GM21367 (cell line): ENCODE results near the gene ITGA1.
"Not testable (repeated sequence)": the region's sequence is repeated elsewhere in the genome, so short reads cannot be mapped to it uniquely, and the experiment has no call there.

Experiments used
- ATAC-seq: cut with Tn5 transposase; IDR thresholded peaks from one replicate; pipeline ENCODE4 v1.9.1; 2021; ENCODE audit not compliant: unreplicated experiment

Gene ITGA1

DNA sequence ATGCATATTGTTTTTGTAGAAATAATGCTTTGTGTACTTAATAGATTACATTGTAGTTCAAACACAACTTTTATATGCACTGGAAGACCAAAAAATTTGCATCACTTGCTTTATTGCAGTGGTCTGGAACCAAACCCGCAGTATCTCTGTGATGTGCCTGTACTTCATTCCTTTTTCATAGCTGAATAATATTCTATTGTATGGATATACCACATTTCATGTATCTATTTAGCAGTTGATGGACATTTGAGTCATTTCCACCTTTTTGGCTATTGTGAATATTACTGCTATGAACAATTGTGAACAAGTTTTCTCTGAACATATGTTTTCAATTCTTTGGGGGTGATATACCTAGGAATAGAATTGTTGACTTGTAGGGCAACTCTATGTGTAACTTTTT, 40.1 kb downstream of the ITGA1 start:
- ATAC-seq = no peak

- no peak for ATAC-seq
These were observed 41.9 kb downstream of the ITGA1 start for GRCh38 chr5:52829664-52830063.

DNA sequence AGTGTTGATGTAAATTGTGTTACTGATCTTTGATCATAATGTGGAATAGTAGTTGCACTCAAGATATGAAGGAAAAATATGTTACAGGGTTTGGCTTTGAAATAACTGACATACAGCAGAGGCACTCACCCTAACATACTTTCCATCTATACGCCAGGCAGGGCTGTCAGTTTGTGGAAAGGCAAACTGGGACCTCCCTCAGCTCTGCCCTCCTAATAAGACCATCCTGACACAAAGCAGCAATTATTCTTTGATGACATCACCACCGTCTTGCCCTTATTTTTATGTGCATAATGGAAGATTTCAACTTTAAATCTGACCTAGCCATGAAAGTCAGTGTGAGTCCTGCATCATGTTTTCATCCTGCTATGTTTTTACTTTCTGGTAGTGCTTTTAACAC, 42.9 kb downstream of the ITGA1 start:
- no peak for ATAC-seq

DNA sequence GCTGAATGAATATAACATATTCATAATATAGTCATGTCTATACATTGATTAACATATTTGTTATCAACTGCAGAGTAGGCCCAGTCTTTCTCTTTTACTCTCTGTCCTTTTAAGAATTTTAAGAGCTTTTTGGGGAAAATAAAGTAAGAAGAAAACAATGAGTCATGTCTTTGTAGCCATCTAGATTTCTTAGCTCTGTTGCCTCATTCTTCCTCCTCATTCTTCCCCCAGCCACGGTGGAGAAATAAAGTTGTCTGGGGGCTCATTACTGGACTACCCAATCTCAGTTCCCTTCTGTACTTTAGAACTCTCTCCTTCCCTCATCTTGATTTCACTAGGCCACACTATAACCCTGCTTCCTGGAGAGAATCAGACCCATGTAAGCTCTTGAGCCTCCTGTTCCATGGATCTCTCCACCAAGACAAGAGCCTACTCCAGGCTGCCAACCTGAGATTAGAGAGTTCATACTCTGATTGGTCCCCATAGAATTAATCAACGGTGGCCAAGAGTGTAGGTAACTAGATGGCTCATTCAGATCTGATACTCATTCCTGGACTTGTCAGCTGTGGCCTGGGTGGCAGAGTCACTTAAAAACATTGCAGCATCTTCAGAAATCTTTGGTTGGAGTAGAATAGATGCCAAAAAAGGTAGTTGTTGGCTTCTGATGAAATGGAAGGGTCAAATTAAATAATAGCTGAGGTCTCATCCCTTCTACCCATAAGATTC, 44.2 kb downstream of the ITGA1 start:
- no peak for ATAC-seq

- no peak for ATAC-seq
These were observed 46.6 kb downstream of the ITGA1 start for GRCh38 chr5:52834320-52834719.

DNA sequence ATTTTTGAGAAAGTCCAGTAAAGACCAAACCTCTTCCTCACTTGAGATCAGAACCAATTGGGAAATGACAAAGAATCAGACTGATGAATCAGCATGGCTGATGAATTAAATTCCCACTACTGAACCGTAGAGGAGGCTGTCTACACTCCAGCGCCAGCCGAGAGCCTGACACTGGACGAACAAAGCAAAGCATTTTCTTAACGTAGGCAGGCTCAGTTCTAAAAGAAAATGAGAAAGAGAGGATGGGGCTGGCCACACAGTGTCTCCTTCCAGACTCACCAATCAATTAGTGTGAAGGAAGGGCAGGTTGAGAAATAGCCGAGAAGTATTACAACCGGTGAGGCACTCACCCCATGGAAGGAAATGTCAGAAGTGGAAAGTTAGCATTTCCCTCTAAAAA, 49.4 kb downstream of the ITGA1 start:
- no peak for ATAC-seq

DNA sequence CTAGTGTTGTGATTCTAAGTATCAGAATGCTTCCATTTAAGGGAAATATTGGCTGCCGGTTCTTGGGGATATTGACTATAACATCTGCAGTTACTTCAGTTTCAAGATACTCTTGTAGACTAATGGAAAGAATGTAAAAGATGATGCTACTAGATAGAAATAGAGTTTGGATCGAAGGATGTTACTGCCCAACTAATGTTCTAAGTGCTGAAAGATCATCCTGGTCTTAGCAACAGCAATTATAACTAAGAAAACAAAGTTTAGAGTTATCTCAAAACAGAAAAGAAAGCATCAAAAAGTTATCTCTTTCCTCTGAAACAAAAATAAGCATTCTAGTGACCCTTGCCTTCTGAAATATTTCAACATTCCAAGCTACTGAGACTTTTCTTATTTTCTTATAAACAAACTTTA, 49.9 kb downstream of the ITGA1 start:
- no peak for ATAC-seq

GRCh38 chr5:52838326-52839015, 50.8 kb downstream of the ITGA1 start:
- no peak for ATAC-seq

DNA sequence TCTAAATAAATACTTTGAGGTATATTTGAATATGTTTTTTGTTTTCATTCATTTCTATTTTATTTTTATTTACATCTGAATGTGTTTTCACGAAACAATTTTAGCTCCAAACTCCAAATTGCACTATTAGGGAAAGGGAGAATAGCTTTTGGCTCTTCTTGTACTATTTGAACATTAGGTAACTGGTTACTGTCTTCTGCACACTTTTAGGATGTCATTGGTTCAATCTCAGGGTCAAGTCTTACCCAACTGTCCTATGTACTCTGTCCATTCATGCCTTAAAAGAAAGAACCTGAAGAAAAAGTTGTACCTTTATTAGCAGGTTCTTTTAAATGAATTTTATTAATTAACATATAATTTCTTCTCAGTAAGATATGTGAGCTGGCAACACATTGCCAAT, 51.6 kb downstream of the ITGA1 start:
- ATAC-seq = no peak

DNA sequence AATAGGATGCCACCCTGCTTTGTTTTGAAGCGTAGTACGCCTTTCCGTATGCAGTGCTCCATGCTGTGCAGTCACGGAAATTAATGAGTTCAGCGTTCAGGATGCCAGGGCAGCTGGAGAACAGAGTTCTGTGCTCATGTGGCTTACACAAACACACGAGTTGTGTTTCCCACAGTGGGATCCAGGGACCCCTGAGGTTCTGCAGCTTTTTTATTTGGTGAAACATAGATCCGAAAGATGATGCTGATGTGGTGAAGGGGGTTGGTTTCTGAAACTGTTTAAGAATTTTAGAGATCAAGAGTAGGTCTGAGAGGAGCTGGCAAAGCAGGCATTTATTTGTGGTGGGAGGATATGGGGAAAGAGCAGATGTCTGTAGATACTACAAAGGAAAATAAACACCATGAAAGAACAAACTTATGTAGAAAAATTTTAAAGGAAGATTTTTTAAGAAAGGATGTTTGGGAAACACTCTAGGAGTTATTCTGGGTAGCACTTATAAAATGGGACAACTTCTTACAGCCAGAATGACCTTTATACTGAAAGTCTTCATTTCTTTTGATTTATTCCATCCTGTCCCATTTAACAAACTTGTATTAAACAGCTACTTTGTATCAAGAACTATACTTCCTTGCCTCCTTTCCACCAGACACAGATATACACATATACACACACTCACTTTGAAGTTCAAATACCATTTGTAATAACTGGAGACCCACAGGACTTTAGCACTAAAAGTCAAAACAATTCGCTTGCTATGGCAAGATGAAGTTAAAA, 52.7 kb downstream of the ITGA1 start:
- ATAC-seq = no peak

DNA sequence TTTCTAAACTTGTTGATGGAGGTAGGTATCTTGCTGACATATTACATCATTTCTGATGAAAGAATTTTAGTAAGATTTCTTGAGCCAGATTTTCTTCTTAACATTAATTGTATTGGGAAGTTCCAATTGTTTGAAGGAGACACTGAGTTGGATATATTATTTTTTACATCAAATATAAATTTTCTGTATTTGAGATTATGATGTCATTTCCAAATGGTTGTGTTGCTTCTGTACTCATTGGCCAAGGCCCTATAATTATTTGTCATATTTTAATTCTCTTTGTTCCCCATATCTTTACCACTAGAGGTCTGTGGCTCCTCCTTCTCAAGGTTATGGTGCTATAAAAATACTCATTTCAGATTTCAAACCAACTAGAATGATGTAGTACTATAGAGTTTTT, 53.4 kb downstream of the ITGA1 start:
- ATAC-seq = no peak

- ATAC-seq = no peak
These were observed 54.4 kb downstream of the ITGA1 start for GRCh38 chr5:52842111-52842510.

DNA sequence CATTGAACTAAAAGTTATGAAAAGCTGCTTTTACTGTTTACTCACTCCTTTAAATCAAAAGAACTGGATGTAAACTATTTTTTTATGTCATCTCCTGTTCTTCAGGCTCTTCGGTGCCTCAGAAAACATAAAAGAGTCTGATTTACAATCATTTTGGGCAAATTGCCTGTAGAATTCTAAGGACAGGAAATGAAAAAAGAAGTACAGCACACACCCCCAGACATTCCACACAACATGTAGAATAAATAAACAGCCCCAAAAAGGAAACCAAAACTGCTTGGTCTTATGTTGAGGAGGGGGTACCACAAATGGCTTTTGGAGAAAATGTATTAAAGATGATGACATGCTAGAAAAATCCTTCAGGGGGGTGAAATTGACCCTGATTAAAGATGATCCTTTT, 57.2 kb downstream of the ITGA1 start:
- no peak for ATAC-seq

GRCh38 chr5:52846182-52846842, 58.6 kb downstream of the ITGA1 start:
- no peak for ATAC-seq

- ATAC-seq = not testable (repeated sequence)
These were observed 61.0 kb downstream of the ITGA1 start for GRCh38 chr5:52848688-52849087.

DNA sequence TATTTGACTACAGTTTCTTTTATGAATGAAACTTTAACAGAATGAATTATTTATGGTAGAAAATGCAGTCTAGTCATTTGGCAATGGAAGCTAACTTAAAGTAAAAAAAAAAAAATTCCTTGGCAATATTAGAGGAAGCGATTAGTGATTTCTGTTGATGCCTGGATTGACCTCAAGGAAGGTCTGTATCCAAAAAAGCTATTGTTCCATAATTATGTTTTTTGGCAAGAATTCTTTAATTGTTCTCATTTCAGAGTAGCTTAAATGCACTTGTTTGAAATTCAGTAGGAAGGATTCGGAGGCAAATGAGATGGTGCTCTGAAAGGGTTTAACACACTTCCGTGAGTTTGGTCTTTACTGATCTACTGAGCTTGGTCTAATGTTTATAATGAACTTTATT, 61.8 kb downstream of the ITGA1 start:
- ATAC-seq = no peak

GRCh38 chr5:52853650-52854049, 65.9 kb downstream of the ITGA1 start:
- ATAC-seq = no peak

DNA sequence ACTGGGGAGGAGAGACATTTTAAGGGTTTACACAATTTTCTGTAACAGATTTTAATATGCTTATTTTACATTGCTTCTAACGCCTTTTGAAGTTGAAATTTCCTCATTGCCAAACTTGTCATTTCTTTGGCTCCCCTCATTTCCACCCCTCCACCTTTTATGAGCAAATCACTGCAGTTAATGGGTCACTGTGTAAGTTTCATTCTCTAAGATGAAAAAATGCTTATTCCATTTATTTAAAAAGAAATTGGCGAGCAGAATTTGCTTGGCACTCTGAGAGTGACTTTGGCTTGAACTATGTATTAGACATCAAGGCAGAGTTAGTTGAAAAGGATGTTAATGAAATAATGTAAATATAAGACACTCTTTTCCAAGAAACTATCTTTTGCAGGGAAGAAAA, 66.6 kb downstream of the ITGA1 start:
- no peak for ATAC-seq

- ATAC-seq = no peak
These were observed 67.2 kb downstream of the ITGA1 start for GRCh38 chr5:52854949-52855348.

DNA sequence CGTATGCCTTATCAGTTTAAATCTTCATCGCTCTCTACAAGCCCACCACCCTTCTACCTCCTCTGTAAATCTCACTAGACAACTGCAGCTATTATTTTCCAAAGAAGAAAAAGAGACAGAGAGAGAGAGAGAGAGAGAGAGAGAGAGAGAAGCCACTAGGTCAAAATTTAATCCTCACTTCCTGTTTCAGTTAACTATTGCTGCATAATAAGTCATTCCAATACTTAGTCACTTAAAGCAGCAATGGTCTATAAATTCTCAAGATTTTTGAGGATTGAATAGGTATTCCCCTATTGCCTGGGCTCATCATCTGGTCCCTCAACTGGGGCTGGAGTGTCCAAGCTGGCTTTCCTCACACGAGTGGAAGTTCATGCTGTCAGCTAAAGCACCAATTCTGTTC, 68.8 kb downstream of the ITGA1 start:
- peak; percentile 84 for ATAC-seq

DNA sequence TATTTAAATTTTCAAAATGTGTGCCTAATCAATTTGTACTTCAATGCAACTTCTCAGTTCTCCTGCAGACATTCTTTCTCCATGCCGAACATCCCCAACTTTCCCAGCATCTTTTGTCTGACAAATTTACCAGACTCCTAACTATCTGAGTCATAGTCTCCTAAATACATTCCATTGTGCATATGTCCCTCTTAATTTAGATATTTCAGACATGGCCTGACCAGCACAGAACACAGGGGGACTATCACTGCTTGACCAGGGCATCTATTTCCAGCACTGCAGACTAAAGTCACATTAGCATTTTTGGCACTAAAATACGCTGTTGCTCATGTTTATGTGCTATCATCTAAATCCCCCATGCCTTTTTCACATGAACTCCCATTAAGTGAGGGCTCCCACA, 71.9 kb downstream of the ITGA1 start:
- ATAC-seq = no peak

GRCh38 chr5:52861368-52861767, 73.7 kb downstream of the ITGA1 start:
- no peak for ATAC-seq
